ENCODE results near the gene REG1A.

Gene REG1A, protein sequence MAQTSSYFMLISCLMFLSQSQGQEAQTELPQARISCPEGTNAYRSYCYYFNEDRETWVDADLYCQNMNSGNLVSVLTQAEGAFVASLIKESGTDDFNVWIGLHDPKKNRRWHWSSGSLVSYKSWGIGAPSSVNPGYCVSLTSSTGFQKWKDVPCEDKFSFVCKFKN

DNA sequence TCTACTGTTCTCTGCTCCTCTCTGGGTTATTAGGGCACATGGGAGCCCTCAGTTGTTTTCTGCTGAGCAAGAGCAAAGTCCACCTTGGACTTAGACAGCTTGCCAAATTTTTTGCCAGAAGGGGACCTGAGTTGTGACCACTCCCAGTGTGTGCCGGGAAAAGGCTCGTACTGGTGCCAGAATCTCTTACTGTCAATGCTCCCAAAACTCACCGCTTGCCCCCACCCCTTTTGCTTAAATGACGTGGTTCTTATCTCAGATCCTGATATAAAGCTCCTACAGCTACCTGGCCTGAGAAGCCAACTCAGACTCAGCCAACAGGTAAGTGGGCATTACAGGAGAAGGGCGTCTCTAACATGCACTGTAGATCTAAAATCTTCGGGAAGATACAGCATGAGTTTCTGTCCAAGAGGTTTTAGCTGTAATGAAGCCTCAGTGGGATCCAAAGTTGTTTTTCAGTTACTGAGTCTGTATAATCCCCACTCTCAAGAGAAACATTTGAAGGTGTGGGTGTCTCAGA lies at the start of gene REG1A:
Gene REG1A (plus strand): TSS at position 295 of the 520 bp plus-strand sequence. CDS start 374 bp downstream, outside the sequence.
- DNase-seq = no peak

DNA sequence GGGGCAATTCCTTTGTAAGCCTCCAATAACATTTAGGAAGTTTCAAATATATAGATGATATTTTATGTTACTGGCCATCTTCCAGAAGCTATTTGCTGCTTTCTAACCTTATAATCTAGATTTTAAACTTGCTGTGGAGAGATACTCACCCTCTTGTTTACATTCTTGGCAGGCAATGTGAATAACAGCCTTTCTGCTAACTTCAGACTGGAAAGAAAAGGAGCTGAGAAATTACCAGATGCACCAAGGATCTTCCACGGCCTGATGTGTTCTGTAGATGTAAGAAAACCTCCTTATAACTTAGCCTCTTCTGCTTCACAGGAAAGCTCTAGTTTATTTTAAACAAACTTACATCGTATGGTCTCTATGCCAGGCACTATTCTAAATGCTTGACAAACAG lies 49.2 kb upstream of the REG1A start:
- no peak for DNase-seq

DNA sequence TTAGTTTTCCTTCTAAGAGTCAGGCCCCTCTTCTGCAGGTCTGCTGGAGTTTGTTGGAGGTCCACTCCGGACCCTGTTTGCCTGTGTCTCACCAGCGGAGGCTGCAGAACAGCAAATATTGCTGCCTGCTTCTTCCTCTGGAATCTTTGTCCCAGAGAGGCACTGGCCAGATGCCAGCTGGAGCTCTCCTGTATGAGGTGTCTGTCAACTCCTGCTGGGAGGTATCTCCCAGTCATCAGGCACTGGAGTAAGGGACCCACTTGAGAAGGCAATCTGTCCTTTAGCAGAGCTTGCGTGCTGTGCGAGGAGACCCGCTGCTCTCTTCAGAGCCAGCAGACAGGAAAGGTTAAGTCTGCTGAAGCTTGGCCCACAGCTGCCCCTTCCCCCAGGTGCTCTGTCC lies 37.3 kb upstream of the REG1A start:
- no peak for DNase-seq

DNA sequence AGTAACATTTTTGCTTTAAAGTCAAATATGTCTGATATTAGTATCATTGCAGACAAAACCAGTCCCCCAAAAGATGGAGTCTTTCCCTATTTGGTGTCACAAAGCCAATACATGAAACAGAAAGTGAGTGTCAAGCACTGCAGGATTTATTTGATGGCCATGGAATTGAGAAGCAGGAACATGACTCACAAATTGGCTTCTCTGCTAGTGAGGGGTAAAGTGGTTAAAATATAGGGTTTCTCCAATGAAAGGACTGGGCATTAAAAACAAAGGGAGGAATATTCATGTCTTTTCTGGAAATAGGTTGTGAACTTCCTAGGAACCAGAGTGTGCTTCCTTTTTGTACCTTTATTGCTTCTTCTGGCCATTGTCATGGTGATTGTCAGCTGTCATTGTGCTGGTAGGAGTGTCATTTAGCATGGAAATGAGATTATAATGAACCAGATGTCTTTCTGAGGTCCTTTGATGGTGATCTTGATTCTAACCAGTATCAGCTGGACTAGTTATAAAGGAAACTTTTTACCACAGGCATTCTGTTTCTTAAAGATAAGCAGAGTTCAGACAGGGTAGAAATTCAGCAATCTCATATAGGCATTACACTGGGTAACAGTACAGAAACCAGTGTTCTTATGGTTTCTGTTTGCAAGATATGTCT lies 36.6 kb upstream of the REG1A start:
- DNase-seq = no peak

DNA sequence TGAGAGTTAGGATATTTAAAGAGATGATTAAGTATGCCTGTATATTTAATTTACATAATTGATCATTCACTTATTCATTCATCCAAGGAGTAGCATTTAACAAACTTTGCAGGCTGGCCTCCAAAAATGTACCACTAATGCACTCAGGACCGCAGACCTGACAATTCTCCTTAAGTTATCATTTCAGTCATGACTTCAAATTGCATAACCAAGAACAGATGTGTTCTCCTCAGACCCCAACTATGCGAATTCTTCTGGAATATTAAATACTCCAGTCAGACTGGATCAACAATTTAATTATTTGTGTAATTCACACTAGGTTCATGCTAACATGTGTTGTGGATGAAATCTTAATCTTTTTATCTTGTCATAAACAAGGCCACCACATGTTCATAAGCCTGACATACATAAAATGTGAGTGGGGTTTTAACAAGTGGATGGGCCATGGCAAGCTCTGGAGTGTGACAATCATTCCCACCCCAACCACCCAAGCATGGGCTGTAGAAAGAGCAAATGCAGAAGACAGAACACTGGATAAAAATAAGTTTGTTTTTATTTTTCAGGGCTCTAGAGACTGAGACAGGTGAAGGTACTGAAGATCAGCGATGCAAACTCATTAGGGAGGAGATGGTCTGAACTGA lies 35.7 kb upstream of the REG1A start:
- no peak for DNase-seq

DNA sequence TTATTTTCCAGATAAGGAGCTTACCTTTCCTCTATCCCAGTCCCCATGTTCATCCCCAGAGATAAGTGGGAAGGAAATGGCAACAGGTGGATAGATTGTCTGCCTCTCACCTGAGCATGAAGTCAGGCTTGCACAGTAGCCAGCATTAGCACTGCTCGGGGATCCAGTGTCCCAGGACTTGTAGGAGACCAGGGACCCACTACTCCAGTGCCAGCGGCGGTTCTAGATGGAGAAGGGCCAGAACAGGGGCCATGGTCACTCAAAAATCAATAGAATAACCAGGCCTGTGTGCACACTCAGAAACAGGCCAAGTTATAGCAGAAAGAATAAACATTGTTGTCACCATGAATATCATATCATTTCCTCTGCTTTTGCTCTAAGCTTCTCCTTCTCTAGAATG lies 34.9 kb upstream of the REG1A start:
- DNase-seq = no peak

DNA sequence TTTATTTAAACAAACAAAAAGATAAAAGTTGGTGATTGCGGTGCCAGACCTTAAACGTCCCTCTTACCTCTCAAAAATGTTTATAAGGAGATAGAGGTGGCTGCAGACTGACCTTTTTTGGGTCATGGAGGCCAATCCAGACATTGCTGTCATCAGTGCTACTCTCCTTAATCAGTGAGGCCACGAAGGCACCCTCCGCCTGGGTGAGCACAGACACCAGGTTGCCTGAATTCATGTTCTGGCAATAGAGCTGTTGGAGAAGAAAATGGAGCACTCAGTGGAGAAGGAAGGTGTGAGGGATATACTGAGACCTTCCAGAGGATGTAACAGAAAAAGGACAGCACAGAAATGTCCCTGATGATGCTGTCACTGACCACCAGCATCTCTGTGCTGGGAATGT lies 34.0 kb upstream of the REG1A start:
- DNase-seq = no peak

DNA sequence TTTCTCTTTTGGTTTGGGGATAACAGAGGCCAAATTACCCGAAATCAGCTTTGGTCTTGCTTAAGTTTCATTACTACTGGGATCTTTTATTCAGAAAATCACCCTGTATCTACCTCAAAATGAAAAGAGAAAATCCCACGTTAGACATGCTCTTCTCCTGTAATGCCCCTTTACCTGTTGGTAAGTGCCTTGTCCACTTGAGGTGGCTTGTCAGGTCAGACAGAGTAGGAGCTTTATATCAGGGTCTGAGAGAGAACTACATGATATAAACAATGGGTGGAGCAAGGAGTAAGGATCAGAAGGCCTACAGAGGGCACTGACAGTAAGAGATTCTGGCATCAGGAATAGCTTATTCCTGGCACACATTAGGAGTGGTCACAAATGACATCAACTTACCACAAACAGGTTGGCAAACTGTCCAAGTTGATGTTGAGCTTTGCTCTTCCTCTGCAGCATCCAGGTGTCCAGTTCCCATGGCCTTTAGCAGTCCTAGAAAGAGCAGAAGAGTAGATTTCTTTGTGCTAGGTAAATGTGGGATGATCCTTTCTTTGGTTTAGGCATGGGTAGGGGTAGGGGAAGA lies 32.4 kb upstream of the REG1A start, which contains the start of gene REG1B:
Gene REG1B (minus strand): TSS at position 209 of the 580 bp plus-strand sequence. CDS start 381 bp downstream, outside the sequence.
- DNase-seq = no peak

DNA sequence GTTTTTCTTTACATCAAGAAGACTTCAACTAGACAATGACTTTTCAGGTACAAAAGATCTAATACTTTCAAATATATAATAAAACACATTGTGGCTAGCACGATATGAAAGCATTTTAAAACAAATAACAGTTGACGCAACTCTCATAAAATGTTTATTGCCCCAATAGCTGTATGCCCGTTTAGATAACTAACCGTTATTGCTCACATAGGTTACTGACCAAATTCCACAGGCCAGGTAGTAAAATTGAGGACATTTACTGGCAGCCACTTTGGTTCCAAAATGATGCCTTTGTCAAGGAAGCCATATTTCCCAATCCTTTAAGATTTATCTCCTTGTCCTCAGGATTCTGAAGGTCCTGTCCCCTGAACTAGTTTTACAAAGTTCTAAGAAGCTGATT lies 29.6 kb upstream of the REG1A start:
- no peak for DNase-seq

DNA sequence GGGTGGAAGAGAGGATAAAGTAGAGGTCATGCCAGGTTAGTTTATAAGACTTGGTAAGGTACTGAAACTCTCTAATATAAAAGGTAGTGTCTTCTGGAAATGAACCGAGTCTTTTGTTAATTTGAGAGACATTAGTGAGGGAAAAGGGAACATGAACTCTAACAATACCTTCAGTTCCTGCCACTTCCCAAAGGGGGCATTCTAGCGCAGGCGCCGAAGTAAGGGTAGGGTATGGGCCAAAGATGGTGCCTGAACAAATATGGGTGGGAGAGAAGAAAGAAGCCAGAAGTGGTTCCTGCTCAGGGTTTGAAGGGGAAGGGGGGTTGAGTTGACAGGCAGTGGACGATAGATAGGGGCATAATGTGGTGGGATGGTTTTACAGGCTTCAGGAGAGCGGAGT lies 22.4 kb upstream of the REG1A start:
- DNase-seq = no peak

DNA sequence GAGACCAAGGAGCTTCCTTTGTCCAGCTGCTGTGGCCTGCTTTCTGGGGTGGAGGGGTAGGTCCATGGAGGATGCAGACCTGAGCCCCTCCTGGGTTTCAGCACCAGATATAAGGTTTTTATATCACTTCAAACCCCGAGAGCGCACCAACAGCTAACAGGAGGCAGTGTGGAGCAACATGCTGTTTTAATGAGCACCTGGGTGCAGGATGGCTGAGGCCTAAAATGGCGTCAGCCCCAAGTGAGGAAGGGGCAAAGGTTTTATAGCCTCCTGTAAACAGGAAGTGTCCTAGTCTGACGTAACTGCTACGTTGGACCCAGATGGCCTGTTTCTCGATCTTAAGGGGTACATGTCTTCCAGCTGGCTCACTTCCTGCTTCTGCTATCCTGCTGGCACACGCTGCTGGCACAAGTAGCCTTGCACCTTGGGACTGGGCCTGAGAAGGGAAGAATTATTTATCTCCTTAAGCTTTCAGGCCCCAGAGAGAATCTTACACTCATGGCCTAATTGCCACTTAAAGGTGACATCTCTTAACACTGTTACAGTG lies 21.1 kb upstream of the REG1A start:
- no peak for DNase-seq

DNA sequence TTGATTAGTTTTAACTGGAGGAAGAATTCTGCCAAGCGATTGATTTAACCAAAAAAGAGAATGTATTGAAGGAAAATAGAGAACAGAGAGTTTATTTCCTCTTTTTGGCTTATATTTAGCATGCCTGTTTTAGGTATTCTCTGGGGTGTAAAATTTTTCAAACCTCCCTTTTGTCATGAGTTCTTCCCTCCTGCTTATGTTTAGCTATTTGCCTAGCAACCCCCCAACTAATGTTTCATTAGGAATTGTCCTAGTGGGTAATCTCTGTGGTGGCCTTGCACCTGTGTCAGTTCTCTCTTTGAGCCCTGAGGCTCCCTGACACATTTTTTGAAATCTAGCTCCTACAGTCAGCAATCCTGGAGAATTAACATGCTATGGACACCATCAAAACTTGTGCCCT lies 20.0 kb upstream of the REG1A start:
- no peak for DNase-seq

DNA sequence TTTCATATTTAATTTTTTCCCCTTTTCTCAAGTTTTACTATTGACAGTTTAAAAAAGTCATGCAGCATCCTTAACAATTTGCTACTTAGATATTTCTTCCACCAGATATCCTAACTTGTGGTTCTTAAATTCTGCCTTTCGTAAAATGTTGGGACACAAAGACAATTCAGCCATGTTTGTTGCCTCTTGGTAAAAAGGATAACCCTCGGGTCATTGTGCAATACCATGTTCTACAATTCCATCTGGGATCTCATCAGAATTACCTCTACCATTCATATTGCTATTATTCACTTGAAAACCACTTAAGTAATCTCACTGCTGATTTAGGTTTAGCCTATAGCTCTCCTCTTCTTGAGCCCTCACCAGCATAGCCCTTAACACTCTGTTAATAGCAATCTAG lies 19.3 kb upstream of the REG1A start:
- no peak for DNase-seq

DNA sequence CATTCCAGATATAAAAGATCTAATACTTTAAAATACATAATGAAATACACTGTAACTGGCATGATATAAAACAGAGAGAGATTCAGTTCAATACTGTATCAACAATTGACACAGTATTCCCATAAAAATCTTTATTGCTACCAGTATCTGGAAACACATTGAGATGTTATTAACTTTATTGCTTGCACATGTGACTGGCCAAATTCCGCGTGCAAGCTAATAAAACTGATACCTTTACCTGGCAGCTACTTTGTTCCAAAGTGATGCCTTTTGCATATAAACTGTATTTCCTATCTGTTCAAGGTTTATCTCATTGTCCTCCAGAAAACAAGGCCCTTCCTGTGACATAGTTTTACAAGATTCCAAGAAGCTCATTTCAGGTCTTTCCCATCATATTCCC lies 17.1 kb upstream of the REG1A start:
- no peak for DNase-seq

DNA sequence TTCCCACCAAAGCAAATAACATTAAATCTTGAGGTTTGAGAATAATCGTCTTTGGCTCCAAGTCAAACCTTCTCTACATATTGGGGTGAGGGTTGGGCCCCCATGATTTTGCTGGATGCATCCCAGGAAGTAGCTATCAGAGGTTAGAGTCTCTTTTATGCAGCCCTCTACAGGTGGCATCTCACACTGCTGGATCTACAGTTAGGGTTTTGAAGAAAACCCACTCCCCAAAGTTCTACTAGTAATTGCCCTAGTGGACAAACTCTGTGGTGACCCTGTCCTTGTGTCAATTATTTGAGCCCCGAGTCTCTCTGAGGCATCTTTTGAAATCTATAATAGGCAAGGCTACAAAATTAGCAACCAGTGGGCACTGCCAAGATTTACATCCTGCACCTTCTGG lies 15.0 kb upstream of the REG1A start:
- no peak for DNase-seq

DNA sequence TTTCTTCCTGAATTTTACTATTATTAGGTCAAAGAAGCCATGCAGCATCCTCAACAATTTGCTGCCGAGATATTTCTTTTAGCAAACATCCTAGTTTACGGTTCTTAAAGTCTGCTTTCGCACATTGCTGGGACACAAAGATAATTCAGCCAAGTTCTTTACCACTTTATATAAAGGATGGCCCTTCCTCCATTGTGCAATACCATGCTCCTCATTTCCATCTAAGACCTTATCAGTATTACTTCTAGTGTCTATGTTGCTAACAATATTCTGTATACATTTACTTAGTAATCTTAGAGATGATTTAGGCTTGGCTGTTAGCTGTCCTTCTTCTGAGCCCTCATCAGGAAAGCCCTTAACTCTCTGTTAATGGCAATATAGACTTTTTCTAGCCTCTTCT lies 8.0 kb upstream of the REG1A start:
- DNase-seq = no peak

DNA sequence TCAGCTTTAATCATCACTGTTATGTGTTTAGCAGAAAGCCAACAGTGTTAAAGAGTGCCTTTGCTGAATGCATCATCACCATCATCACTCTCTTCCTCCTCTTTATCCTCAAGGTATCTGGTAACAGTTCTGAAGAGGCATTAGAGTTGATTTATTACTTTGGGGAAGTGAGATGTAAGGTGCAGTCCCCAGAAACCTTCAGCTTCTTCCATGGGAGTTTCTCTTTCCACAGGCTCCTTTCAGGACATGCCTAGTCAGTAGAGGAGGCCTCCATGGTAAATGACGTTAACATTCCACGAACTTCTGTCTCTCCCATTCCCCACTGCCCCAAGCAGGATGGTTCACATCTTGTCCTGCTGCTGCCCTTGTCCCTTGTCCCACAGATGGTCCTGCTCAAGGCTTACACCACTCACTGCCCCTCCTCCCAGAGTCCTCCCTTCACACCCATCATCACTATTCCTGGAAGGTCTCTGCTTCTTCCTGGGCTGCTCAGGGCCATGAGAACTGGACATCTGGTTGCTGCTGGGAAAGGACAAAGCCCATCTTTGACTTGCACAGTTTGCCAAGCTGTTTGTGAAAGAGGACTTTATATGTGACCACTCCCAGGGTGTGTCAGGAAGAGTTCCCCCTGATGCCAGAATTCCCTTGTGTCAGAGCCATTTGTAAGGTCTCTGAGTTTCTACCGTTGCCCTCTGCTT lies 5.3 kb upstream of the REG1A start:
- DNase-seq = no peak

DNA sequence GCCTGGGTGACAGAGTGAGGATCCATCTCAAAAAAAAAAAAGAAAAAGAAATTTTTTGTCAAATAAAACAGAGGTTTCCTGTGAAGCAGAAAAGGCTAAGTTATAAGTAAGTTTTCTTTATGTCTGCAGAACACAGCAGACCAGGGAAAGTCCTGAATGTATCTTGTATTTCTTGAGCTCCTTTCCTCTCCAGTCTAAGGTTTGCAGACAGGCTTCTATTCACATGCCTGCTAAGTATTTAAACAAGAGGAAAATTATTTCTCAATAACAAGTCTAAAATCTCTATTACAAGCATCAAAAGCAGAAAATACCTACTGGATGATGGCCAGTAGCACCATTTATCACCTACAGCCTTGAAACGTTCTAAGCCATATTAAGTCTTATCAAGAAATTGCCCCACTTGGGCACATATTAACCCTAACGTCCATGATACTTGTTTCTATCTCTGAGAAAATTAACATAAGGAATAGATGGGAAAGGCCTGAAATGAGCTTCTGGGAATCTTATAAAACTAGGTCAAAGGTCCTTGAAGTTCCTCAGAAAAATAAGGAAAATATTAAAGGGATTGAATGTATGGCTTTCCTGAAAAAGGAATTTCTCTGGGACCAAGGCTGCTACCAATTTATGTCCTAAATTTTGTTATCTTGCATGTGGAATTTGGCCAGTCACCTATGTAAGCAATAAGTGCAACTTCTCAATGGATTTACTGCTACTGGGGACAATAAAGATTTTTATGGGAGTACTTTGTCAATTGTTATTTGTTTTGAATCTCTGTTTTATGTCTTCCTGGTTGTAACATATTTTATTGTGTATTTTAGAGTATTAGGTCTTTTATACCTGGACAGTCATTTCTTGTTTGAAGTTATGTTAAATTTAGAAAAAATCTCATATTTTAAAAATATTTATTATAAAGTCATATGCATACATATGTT lies 3.0 kb upstream of the REG1A start:
- DNase-seq = no peak

DNA sequence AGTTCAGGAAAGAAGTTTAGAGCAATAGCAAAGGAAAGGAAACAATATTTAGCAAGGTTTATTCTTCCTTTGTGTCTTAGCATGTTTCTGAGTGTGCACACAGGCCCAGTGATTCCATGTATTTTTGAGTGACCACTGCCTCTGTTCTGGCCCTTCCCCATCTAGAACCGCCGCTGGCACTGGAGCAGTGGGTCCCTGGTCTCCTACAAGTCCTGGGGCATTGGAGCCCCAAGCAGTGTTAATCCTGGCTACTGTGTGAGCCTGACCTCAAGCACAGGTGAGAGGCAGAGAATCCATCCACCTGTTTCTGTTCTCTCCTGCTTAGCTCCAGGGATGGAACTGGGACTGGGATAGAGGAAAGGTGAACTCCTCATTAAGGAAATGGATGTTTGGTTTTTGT lies 2.4 kb downstream of the REG1A start:
- DNase-seq = no peak

DNA sequence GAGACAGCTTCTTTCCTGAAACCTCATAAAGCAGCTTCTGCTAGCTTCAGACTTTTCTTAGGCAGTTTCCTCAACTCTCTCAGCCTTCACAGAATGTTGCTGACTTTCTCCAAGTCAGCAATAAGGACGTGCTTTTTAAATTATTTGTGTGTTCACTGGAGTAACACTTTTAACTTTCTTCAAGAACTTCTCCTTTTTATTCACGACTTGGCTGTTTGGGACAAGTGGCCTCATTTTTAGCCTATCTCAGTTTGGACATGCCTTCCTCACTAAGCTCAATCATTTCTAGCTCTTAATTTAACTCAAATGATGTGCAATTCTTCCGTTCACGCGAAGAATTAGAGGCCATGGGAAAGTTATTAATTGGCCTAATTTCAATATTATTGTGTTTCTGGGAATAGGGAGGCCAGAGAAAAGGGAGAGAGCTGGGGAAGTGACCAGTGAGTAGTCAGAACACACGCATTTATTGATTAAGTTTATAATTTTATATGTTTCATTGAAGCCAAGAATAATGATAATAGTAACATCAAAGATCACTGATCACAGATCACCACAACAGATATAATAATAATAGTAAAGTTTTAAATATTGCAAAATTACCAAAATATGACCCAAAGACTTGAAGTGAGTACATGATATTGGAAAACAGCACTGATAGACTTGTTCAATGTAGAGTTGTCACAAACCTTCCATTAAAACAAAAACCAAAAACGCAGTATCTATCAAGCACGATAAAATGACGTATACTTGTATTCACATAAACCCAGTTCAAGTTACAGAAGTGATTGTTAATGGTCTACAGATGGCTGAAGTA lies 4.8 kb downstream of the REG1A start:
- DNase-seq = no peak

DNA sequence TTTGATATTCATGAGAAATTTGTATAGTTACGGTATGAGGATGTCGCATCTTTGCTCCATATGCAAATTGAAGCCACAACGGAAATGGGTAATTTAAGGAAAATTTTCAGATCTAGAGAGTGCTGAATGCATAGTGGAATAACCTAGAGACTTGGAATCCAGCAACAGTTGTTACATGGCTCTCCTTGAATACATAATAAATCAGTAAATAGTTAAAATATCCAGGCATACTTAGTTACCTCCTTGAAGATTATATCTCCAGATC lies 5.4 kb downstream of the REG1A start:
- no peak for DNase-seq
